LNCaP clone FGC (cell line): ENCODE measurements around the gene ZSWIM9.

Experiments used
- DNase-seq: peaks from one replicate; pipeline ENCODE4 v3.0.0-alpha.2; 2011; ENCODE audit warnings: low read depth
- H3K4me3 ChIP-seq: 2 replicates; pipeline ENCODE4 v1.5.1; 2011; ENCODE audit warnings: mild to moderate bottlenecking, low read depth, low read length, control low read depth
- TF ChIP-seq, protein P1 (sequence below): IDR thresholded peaks from 2 replicates; pipeline ENCODE4 v1.5.1; 2012; ENCODE audit warnings: mild to moderate bottlenecking; ENCODE audit not compliant: control insufficient read depth, insufficient read depth; ENCODE audit errors: extremely low read depth

ZSWIM9 gene

DNA sequence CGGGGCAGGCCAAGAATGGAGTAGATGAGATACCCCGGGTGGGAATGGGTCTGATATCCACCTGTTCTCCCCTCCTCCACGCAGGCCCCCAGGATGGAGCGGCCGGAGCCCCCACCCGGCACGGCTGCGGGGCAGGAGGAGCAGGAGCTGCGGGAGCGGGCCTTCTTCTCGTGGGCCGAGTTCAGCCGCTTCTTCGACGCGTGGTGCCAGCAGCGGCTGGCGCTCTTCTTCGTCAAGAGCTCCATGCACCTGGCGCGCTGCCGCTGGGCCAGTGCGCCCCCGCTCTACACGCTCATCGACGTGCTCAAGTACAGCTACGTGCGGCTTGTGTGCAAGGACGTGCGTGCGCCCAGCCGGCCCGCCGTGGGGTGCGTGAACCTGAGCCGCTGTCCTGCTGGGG is 1.2 kb downstream of the ZSWIM9 start:
- DNase-seq, result no peak
- no peak overlapping the region for H3K4me3 ChIP-seq
- TF ChIP-seq, protein P1, sequence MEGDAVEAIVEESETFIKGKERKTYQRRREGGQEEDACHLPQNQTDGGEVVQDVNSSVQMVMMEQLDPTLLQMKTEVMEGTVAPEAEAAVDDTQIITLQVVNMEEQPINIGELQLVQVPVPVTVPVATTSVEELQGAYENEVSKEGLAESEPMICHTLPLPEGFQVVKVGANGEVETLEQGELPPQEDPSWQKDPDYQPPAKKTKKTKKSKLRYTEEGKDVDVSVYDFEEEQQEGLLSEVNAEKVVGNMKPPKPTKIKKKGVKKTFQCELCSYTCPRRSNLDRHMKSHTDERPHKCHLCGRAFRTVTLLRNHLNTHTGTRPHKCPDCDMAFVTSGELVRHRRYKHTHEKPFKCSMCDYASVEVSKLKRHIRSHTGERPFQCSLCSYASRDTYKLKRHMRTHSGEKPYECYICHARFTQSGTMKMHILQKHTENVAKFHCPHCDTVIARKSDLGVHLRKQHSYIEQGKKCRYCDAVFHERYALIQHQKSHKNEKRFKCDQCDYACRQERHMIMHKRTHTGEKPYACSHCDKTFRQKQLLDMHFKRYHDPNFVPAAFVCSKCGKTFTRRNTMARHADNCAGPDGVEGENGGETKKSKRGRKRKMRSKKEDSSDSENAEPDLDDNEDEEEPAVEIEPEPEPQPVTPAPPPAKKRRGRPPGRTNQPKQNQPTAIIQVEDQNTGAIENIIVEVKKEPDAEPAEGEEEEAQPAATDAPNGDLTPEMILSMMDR, result no peak

DNA sequence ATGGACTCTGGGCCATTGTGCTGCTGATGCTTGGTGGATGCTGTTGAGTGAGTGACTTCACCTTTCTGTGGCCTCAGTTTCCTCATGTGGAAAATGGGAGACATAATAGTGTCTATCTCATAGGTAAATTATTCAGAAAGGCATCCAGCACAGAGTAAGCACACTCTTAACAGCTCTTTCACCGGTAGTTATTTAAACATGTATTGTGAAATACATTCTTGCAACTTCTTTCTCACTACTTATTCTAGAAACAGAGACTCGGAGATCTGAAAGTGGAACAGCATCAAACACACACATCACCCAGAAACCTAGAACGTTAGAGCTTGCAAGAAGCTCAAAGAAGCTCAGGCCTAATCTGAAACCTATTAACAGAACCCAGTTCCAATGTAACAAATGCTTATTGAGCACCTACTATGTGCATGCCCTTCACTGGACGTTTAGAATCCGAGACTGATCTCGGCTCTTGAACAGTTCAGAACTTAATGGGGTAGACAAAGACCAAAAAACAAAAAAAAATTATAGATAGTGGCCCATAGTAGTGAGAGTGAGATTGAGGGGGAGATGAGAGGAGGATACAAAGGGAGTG is 4.1 kb downstream of the ZSWIM9 start:
- TF ChIP-seq, protein P1, result no peak
- H3K4me3 ChIP-seq, result no peak overlapping the region
- no peak for DNase-seq

DNA sequence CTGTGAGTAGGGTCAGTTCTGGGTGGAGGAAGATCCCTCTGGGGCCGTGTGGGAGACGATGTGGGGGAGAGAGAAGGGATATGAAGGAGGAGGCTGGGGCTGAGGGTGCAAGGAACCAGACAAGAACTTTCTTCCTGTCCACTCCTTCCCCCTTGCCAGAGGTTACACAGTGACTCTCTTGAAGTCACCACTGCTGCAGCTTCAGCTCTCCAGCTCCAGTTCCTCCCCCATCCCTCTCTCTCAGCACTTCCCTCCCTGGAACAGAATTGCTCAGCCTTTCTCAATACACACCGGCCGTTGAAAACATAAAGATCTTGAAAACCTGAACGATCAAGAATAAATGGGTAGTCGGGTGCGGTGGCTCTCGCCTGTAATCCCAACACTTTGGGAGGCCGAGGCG is 5.1 kb downstream of the ZSWIM9 start:
- TF ChIP-seq, protein P1, result no peak
- H3K4me3 ChIP-seq, result no peak overlapping the region
- DNase-seq, result no peak

DNA sequence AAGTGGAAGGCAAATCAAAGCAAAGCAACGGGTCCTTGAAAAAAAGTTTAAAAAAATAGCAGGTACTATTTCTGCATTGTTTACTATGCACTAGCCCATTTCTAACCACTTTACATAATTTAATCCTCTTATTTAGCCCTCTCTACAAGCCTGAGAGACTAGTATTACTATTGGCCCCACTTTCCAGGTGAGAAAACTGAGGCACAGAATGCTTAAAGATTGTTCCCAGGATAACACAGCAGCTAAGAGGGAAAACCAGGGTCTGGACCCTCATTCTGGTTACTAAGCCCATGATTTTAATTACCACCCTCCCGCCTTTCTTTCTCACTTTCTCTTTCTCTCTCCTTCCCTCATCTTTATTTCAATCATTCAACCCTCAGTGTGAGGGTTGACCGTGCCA is 5.7 kb downstream of the ZSWIM9 start:
- H3K4me3 ChIP-seq, result no peak overlapping the region
- TF ChIP-seq, protein P1, result no peak
- no peak for DNase-seq

DNA sequence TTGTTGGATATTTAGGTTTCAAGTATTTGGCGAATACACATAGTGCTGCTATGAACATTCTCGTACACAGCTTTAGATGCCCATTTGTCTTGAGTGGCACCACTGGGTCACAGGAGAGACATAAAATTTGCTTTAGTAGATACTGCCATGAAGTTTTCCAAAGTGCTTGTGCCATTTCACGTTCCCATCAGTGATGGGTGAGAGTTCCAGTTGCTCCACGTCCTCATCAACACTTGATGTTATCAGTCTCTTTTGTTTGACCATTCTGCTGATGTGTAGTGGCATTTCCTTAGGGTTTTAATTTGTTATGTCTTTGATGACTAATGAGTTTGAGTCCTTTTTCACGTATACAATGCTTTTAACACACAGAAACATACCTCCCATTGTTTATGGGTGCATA is 11.0 kb downstream of the ZSWIM9 start:
- DNase-seq, result no peak
- TF ChIP-seq, protein P1, result no peak
- H3K4me3 ChIP-seq, result no peak overlapping the region

DNA sequence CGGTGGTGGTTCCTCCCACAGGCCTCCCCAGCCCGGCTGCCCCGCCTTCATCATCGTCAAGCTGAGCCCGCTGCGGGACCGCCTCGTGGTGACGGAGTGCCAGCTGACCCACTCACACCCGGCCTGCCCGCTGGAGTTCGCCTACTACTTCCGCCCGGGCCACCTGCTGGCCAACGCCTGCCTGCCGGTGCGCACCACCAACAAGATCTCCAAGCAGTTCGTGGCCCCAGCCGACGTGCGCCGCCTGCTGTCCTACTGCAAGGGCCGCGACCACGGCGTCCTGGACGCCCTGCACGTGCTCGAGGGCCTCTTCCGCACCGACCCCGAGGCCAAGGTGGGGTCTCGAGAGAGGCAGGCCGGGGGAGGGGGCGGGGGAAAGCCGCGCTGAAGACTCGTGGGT is 12.0 kb downstream of the ZSWIM9 start:
- TF ChIP-seq, protein P1, result no peak
- H3K4me3 ChIP-seq, result no peak overlapping the region
- no peak for DNase-seq

DNA sequence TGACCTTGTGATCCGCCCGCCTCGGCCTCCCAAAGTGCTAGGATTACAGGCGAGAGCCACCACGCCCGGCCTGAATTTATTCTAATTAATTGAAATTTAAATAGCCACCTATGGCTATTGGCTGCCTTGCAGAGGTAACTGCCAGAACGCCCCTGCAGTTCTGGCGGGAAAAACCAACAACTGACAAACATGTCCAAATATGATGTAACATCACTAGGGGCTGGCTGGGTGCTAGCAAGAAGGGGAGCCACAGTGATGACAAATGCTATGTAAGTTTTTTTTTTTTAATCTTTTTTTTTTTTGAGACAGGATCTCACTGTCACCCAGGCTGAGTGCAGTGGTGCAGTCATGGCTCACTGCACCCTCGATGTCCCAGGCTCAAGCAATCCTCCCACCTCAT is 12.9 kb downstream of the ZSWIM9 start:
- no peak overlapping the region for H3K4me3 ChIP-seq
- DNase-seq, result no peak
- TF ChIP-seq, protein P1, result no peak
